K562 (cell line): Measurements from ENCODE around the gene FBLIM1. TPM values are rescaled to one million over a fixed set of nuclear protein-coding genes. Genes with fewer than 3 reads are reported as not detected.

Source experiments
- AFF4 ChIP-seq: sonication (generic); formaldehyde crosslinking; IDR thresholded peaks from 2 replicates; pipeline ENCODE4 v1.8.0; 2023; ENCODE audit warnings: mild to moderate bottlenecking, missing genetic modification reagents
- ATF7 ChIP-seq: fragments of 450-650 bp; IDR thresholded peaks from 2 replicates; pipeline ENCODE4 v1.7.1; 2014; ENCODE audit warnings: mild to moderate bottlenecking, moderate library complexity
- BHLHE40 ChIP-seq: IDR thresholded peaks from 2 replicates; pipeline ENCODE4 v1.6.1; 2011; ENCODE audit warnings: low read length, improper control_type of control experiment
- CBFA2T3 ChIP-seq: fragments of 450-650 bp; IDR thresholded peaks from 2 replicates; pipeline ENCODE4 v1.6.1; 2017
- EGR1 ChIP-seq: fragments of 450-650 bp; conservative IDR thresholded peaks from 2 replicates; pipeline ENCODE4 v1.6.1; 2017; ENCODE audit warnings: mild to moderate bottlenecking
- HDAC1 ChIP-seq, 2 experiments: fragments of 450-650 bp; IDR thresholded peaks; 2 replicates each; pipeline ENCODE4 v1.6.1; 2016 to 2017; ENCODE audit warnings: inconsistent platforms in 1 of 2, mild to moderate bottlenecking in 1 of 2, moderate library complexity in 1 of 2
- JUN ChIP-seq, 2 experiments: sonication (generic) in 1 of 2; formaldehyde crosslinking in 1 of 2; IDR thresholded peaks; 2 replicates each; pipeline versions ENCODE4 v1.6.1 to v1.8.0; 2012 to 2022; ENCODE audit warnings: borderline replicate concordance in 2 of 2, mild to moderate bottlenecking in 2 of 2, improper control_type of control experiment in 1 of 2, low read depth in 1 of 2, low read length in 1 of 2, missing genetic modification reagents in 1 of 2
- KDM1A ChIP-seq, 2 experiments: fragments of 450-650 bp; IDR thresholded peaks; 2 replicates each; pipeline ENCODE4 v1.6.1; 2016; ENCODE audit warnings: mild to moderate bottlenecking in 2 of 2
- MLLT1 ChIP-seq, 2 experiments: fragments of 450-650 bp; IDR thresholded peaks; 2 replicates each; pipeline ENCODE4 v1.6.1; 2016
- NCOR1 ChIP-seq: fragments of 450-650 bp; IDR thresholded peaks from 2 replicates; pipeline ENCODE4 v1.6.1; 2016; ENCODE audit warnings: mild to moderate bottlenecking, moderate library complexity
- NFE2 ChIP-seq: IDR thresholded peaks from 2 replicates; pipeline ENCODE4 v1.6.1; 2014; ENCODE audit warnings: antibody characterized with exemption, low read depth
- NRF1 ChIP-seq, 2 experiments: fragments of 450-650 bp; IDR thresholded peaks in 1 of 2; conservative IDR thresholded peaks in 1 of 2; 2 replicates each; pipeline ENCODE4 v1.6.1; 2014; ENCODE audit warnings: mild to moderate bottlenecking in 2 of 2
- PBX2 ChIP-seq, 2 experiments: IDR thresholded peaks in 1 of 2; conservative IDR thresholded peaks in 1 of 2; 2 replicates each; pipeline ENCODE4 v1.6.1; 2016; ENCODE audit warnings: low read depth in 2 of 2, mild to moderate bottlenecking in 1 of 2, missing compliant biosample characterization in 1 of 2, missing genetic modification characterization in 1 of 2, moderate library complexity in 1 of 2
- PRMT5 ChIP-seq: sonication (generic); formaldehyde crosslinking; IDR thresholded peaks from 2 replicates; pipeline ENCODE4 v1.5.0; 2020; ENCODE audit warnings: missing genetic modification reagents
- SPI1 ChIP-seq: IDR thresholded peaks from 2 replicates; pipeline ENCODE4 v1.6.1; 2011; ENCODE audit warnings: low read depth, low read length, control low read depth, borderline replicate concordance
- TEAD2 ChIP-seq: fragments of 450-650 bp; IDR thresholded peaks from 2 replicates; pipeline ENCODE4 v1.6.1; 2016; ENCODE audit warnings: missing genetic modification characterization, control low read depth, missing compliant biosample characterization
- ZNF766 ChIP-seq: fragments of 200-800 bp; sonication (Bioruptor generic); conservative IDR thresholded peaks from 2 replicates; pipeline ENCODE4 v1.6.1; 2016; ENCODE audit warnings: missing genetic modification characterization, missing compliant biosample characterization
- polyA plus RNA-seq, 8 experiments: library from polyadenylated mRNA; depleted of rRNA in 4 of 8; stranded (reverse) in 5 of 8; unstranded in 3 of 8; fragments of >200 nt; fragmentation: Nextera tagmentation in 2 of 8; fragmentation: Illumina TruSeq in 1 of 8; extraction: Ambion mirVana in 2 of 8; extraction: Trizol in 1 of 8; gene quantifications; 2 replicates each; pipeline versions ENCODE4 v1.2.1 to v1.2.3, GENCODE V29; 2011 to 2014; ENCODE audit warnings: inconsistent platforms in 1 of 8, missing spikeins in 1 of 8
- total RNA-seq, 7 experiments: library from RNA; depleted of rRNA in 6 of 7; stranded (reverse); fragments of >200 nt in 6 of 7; fragmentation: Illumina TruSeq in 2 of 7; extraction: Trizol in 2 of 7; gene quantifications; 2 replicates each; pipeline versions ENCODE4 v1.2.1 to v1.2.3, GENCODE V29; 2011 to 2021; ENCODE audit warnings: low replicate concordance in 1 of 7
- TF ChIP-seq, protein P1 (sequence below), 2 experiments: fragments of 450-650 bp in 1 of 2; sonication (generic) in 1 of 2; formaldehyde crosslinking in 1 of 2; IDR thresholded peaks in 1 of 2; conservative IDR thresholded peaks in 1 of 2; 2 replicates each; pipeline versions ENCODE4 v1.6.1 to v1.8.1; 2016 to 2023; ENCODE audit warnings: mild to moderate bottlenecking in 2 of 2, moderate library complexity in 2 of 2, inconsistent platforms in 1 of 2, missing genetic modification reagents in 1 of 2

The FBLIM1 gene
- total and polyA plus RNA-seq, 9 of the 15 experiments (the other 6 are each of a cell fraction or from before 2014, with no cell fraction given): 0.14 to 0.24 TPM; not detected in 7

DNA sequence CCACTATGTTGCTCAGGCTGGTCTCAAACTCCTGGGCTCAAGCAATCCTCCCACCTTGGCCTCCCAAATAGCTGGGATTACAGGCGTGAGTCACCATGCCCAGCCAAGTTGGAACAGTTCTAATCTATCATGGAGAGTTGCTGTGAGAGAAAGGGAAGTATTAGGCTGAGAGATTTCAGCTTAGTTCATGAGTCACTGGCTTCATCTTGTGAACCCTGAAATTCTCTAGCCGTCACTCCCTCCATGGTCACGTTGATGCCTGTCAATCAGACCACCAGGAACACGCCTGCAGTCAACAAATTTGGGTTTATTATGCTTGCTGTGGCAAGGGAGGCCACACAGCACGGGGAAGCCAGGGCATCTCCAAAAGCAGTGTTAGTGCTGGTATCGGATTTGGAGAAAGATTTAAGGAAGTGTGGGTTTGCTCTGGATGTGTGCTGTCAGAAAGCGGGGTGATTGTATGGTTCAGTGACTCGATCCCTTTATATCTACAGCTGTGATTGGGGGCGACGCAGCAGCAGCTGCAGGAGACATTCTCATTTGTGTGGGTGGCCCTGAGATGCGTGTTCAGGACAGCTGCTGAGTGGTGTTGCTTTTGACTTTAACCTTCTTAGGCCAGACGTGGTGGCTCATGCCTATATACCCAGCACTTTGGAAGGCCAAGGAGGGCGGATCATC lies 30.2 kb downstream of the FBLIM1 start (continued):
- no peak for TF ChIP-seq MLLT1 (IDR thresholded peaks at IDR 0.05)
- 0 out of 2 replicates have a peak, but pooled peaks have one; percentile 34 for TF ChIP-seq ZNF766 (CRISPR knock-in tag)
- no peak for TF ChIP-seq AFF4
- no peak for TF ChIP-seq TEAD2 (tag)
- peak; percentile 35 for TF ChIP-seq CBFA2T3
- TF ChIP-seq JUN (IDR thresholded peaks at IDR 0.05; ENCODE audit: borderline replicate concordance, low read depth, low read length): peak; percentile 78; the same call in 1 of the 2 replicates
- TF ChIP-seq JUN (CRISPR knock-in tag; IDR thresholded peaks at IDR 0.05; ENCODE audit: borderline replicate concordance): no peak
- peak; percentile 60 for TF ChIP-seq BHLHE40
- TF ChIP-seq ATF7: peak; percentile 31; the same call in 1 of the 2 replicates
- peak; percentile 58 for TF ChIP-seq EGR1
- TF ChIP-seq NCOR1: 0 out of 2 replicates have a peak, but pooled peaks have one; percentile 8
- peak in 1 of 2 experiments; percentile 49; a peak in 1 of 4 replicates for TF ChIP-seq HDAC1 (IDR thresholded peaks at IDR 0.05)
- TF ChIP-seq PBX2 (CRISPR knock-in tag; IDR thresholded peaks at IDR 0.05; ENCODE audit: low read depth): peak; percentile 64
- peak; percentile 74 for TF ChIP-seq PBX2 (tag; conservative IDR thresholded peaks at IDR 0.05; ENCODE audit: low read depth)
- TF ChIP-seq NFE2: peak; percentile 23; the same call in 1 of the 2 replicates
- TF ChIP-seq NRF1 (conservative IDR thresholded peaks at IDR 0.05 in 1 of 2, IDR thresholded peaks at IDR 0.05 in 1 of 2): peak in 1 of 2 experiments; percentile 6; a peak in 2 of 4 replicates
- TF ChIP-seq, protein P1, sequence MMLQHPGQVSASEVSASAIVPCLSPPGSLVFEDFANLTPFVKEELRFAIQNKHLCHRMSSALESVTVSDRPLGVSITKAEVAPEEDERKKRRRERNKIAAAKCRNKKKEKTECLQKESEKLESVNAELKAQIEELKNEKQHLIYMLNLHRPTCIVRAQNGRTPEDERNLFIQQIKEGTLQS (IDR thresholded peaks at IDR 0.05): peak; percentile 90
- TF ChIP-seq, protein P1 (CRISPR knock-in tag; conservative IDR thresholded peaks at IDR 0.05): peak; percentile 49; the same call in 1 of the 2 replicates
- peak; percentile 35 to 66; a peak in 3 of 4 replicates for TF ChIP-seq KDM1A (IDR thresholded peaks at IDR 0.05)
- no peak for TF ChIP-seq PRMT5
- peak; percentile 61; the same call in 1 of the 2 replicates for TF ChIP-seq SPI1
